Occipital lobe (tissue), 2 donors: ENCODE measurements around the gene FRMPD3. TPM values are rescaled to one million over a fixed set of nuclear protein-coding genes. Genes with fewer than 3 reads are reported as not detected.

Source experiments
- DNase-seq: peaks from one replicate; lab custom pipeline; 2025; lab: John Stamatoyannopoulos, UW
- total RNA-seq: library from RNA; depleted of rRNA; stranded (reverse); fragments of >200 nt; gene quantifications from one replicate; pipeline ENCODE4 v1.2.3, GENCODE V29; 2014

FRMPD3 gene
- total RNA-seq, 1 donor from 2014 or later, result 1.7 TPM

- DNase-seq, result no peak
Measured at GRCh38 chrX:107480272-107480671, 30.8 kb downstream of the FRMPD3 start.

- DNase-seq, result no peak
Measured at GRCh38 chrX:107482046-107482445, 32.6 kb downstream of the FRMPD3 start.

- DNase-seq, result no peak
Measured at GRCh38 chrX:107484002-107484726, 34.7 kb downstream of the FRMPD3 start.

- DNase-seq, result no peak
Measured at GRCh38 chrX:107485013-107485412, 35.6 kb downstream of the FRMPD3 start.

- DNase-seq, result no peak
Measured at GRCh38 chrX:107493141-107493540, 43.7 kb downstream of the FRMPD3 start.

- DNase-seq, result no peak
Measured at GRCh38 chrX:107496786-107497185, 47.3 kb downstream of the FRMPD3 start.

Other genes with a start within 250 kb of the FRMPD3 start
- gene NUP62CL, start 243.2 kb upstream of the FRMPD3 start, total RNA-seq, result 0.16 TPM
- not detected for gene DNAAF6, start 243.0 kb upstream of the FRMPD3 start, total RNA-seq
- 22.9 TPM for gene PRPS1, start 178.9 kb downstream of the FRMPD3 start, total RNA-seq